Amniotic epithelial cell (primary cell): Measurements from ENCODE around the gene MICALL2.

ENCODE experiments used
- DNase-seq: peaks from one replicate; pipeline ENCODE4 v3.0.0-alpha.2; 2010; ENCODE audit warnings: low read depth

The MICALL2 gene

GRCh38 chr7:1458683-1459511, at the start of gene MICALL2:
TSS of gene MICALL2 (minus strand) at chr7:1459470. CDS start at chr7:1459326, 144 bp downstream.
- peak; percentile 65 for DNase-seq

DNA sequence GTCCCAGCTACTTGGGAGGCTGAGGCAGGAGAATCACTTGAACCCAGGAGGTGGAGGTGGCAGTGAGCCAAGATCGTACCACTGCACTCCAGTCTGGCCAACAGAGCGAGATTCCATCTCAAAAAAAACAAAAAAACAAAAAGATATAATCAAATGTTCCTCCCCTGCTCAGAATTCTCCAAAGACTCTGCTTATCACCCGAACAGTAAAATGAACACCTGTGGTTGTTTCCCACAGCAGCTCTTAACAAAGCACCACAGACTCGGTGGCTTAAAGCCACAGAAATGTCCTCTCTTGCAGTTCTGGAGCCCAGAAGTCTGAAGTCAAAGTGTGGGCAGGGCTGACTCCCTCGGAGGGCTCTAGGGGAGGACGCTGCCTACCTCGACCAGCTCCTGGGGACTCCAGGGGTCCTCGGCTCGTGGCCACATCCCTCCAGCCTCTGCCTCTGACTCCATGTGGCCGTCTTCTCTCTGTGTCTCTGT, 49.0 kb upstream of the MICALL2 start:
- no peak for DNase-seq

GRCh38 chr7:1505731-1506550, 46.7 kb upstream of the MICALL2 start:
- no peak for DNase-seq

- peak; percentile 82 for DNase-seq
Measured at GRCh38 chr7:1503816-1504775, 44.8 kb upstream of the MICALL2 start, which contains the start of gene INTS1. TSS of gene INTS1 (minus strand) at chr7:1504389. CDS start at chr7:1503960, 429 bp downstream.

DNA sequence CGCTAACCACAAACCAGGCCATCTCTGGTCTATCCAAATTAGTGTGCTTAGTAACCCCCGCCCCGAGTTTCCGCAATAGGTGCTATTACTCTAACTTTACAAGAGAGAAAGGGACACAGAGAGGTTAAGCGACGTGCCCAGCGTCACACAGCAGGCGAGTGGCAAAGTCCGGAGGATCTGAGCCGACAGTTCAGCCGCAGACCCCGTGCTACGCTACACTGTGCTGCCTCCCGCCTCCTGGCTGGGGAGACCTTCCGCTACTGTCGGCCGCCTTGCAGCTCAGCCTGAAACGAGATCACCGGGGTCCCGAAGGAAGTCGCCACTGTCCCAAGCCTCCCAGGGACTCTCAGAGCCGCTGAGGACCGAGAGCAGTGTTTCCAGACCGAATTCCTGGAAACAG, 44.1 kb upstream of the MICALL2 start:
- no peak for DNase-seq

GRCh38 chr7:1502845-1503244, 43.6 kb upstream of the MICALL2 start:
- no peak for DNase-seq

DNA sequence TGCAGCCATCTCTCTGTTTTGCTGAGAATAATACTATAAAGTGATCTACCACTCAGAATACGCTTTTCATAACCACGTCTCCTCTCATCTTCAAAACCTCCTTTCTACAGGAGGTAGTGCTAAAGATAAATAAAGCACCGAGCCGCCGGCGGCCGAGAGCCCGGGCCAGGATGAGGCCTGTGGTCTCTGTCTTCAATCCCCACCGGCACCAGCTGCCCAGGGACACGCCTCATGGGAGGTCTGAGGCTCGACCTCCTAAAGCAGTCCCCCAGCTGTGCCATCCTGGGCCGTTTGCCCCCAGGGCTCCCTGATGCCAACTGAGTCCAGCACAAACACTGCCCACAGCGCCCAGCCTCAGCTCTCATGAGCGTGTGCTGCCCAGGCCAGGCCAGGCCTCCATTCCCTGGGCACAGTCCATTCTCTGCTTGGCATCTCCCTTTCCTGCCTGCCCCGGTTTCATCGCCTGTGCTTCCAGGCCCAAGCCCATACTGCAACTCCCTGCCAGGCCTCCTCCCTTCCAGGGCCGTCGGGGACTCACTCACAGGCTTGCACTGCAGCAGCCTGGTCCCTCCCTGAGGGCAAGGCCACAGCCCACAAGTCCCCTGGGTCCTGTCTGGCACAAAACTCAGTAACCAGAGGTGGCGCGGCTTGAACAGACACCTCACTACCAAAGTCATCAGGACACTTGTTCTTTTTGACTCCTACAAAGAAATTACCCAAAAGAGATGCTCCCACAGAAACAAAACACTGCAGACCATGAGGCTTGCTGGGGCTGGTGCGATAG, 42.4 kb upstream of the MICALL2 start:
- no peak for DNase-seq

- DNase-seq, result no peak
Measured at GRCh38 chr7:1500064-1500807, 41.0 kb upstream of the MICALL2 start.

GRCh38 chr7:1499367-1500029, 40.2 kb upstream of the MICALL2 start:
- no peak for DNase-seq

DNA sequence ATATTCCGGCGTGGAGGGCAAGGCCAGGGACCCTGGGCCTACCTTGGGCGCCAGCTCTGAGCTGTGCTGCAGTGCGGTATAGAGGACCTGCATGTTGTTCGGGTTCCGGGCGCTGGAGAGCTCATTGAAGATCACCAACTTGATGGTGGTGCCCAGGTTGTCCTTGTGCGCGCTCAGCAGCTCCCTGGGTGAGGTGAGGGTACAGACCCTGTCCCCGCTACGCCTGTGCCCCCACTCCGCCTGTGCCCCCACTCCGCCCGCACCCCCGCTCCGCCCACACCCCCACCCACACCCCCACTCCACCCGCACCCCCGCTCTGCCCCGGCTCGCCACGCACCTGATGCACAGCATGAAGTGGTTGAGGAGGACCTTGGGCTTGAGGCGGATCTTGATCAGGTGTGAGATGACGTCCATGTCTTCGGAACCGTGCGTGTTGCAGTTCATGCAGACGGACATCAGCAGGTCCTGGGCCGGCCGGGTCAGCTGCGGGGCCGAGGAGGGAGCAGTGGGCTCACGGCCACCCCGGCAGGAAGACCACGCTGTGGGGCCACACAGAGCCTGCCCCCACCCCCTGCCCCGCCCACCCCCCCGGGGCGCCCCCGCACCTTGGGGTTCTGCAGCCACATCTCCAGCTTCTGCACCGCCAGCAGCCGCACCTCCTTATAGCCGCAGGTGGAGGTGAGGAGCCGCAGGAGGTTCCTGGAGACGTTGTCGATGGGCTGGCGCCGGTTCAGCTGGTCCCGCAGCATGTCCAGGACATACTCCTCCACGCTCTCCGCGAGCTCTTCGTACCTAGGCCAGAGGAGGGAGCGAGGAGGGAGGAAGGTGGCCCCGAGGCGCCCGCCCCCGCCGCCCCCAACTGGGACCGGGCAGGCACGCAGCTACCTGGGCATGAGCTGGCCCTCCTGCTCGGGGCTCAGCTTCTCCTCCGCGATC, 39.4 kb upstream of the MICALL2 start:
- DNase-seq, result no peak

DNA sequence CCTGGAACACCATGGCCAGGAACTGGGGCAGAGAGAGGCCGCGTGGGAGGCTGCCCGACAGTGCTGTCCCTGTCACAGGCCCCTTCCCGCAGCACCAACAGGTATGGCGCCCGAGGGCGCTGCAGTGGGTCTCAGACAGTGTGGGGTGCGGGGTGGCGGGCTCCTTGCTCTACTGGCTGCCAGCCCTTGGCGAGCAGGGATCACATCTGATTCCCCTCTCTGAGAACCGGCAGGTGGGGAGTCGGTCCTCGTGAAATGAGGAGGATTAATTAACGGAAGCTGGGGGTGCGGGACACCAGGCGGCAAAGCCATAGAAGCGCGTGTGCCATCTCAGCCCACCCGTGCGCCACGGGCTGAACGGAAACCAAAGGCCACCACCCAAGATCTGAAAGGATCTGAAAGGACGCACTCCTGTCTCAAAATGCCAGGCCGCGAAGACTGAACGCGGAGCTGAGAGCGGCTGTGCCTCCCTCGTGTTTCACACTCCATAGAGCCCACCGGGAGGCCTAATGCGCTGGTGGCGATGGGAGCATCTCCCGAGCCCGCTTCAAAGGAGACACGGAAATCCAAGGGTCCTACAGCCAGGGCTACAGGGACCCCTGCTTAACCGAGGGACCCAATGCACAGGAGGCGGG, 38.1 kb upstream of the MICALL2 start:
- no peak for DNase-seq

- no peak for DNase-seq
Measured at GRCh38 chr7:1496531-1497292, 37.4 kb upstream of the MICALL2 start.

DNA sequence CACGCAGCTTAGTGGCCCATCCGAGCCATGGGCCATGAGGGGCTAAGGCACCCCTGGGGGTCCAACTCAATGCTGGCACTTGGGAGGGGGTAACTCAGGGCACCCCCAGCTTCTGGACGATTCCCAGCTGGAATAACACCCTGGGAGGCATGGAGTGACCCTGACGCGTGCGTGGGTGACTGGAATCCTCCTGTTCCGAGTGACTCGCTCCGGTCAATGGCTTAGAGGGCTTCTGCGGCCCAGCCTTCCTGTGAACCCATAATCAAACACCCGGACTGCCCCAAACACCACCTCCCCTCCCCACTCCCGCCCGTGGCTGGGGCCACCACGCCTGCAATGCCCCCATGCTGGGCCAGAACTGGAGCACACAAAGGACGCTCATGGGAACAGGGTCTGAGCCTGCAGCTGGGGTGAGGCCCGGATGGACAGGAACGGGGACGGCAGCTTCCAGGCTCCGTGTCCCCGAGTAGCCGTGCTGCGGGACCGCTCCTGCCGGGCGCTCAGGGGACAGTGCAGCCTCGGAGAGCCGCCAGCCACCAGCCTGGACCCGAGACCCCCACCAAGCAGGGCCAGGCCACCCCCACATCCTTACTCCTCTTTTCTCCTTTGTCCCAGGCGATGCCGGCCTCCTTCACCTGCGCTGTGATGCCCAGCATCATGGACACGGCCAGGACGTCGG, 36.4 kb upstream of the MICALL2 start:
- no peak for DNase-seq

DNA sequence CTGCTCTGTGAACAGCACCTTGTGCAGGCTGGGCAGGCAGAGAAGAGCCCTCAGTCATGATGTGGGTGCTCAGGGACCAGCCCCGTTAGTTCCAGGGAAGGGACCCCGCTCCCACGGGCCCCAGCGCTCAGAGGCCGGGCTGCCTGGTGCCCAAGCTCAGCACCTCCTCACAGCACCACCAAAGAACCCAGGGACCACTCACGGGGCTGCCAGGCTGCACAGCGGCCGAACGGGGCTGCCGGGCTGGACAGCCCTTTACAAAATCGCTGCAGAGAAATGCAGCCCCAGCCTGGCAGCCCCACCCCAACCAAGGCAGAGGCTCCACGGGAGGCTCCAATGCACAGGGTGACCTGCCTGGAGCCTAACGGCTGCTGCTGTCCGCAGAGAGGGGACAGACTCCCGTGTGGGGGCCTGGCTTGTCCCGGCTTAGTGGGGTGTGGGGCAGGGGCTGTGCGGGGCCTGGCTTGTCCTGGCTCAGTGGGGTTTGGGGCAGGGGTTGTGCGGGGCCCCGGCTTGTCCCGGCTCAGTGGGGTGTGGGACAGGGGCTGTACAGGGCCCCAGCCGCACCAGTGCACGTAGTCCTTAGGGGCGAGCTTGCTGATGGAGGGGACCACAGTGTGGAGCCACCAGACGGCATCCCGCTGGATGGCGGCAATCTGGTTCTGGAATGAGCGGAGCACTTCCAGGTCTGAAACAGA, 35.7 kb upstream of the MICALL2 start:
- no peak for DNase-seq

- no peak for DNase-seq
Measured at GRCh38 chr7:1494447-1494846, 35.2 kb upstream of the MICALL2 start.

DNA sequence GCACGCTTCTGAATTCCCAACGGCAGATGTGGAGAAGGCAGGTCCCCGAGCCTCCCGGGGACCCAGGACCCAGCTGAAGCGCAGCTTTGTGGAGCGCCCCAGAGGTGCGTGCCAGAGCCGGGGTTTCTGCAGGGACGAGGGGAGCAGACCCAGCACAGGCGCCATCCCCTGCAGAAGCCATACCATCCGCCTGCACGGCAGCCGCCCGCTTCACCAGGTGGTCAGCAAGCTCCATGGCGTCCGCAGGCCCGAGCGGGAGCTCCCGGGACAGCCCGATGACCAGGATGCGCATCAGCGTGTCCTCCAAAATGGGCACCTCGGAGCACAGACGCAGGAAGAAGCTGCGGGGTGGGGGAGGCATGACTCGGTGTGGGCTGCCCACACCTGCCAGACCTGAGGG, 34.3 kb upstream of the MICALL2 start:
- no peak for DNase-seq
